Neural progenitor cell (in vitro differentiated cells): ENCODE data around the gene BOD1L2. TPM values are rescaled to one million over a fixed set of nuclear protein-coding genes. Genes with fewer than 3 reads are reported as not detected.

ENCODE experiments used
- DNase-seq: peaks from one replicate; pipeline ENCODE4 v3.0.0-alpha.2; 2016; ENCODE audit warnings: low spot score
- H2AFZ ChIP-seq: fragments of 200-600 bp; sonication (generic); replicated peaks from 2 replicates; pipeline ENCODE4 v1.6.1; 2016; ENCODE audit warnings: antibody characterized with exemption
- H3F3A ChIP-seq: fragments of 200-600 bp; sonication (generic); 2 replicates; pipeline ENCODE4 v1.6.1; 2016; ENCODE audit warnings: antibody characterized with exemption, low read depth
- H3K27ac ChIP-seq: fragments of 200-600 bp; sonication (generic); 2 replicates; pipeline ENCODE4 v1.5.1; 2016; ENCODE audit warnings: mild to moderate bottlenecking
- H3K27me3 ChIP-seq: fragments of 200-600 bp; sonication (generic); 2 replicates; pipeline ENCODE4 v1.6.1; 2016; ENCODE audit warnings: mild to moderate bottlenecking, moderate library complexity
- H3K36me3 ChIP-seq: fragments of 200-600 bp; sonication (generic); 2 replicates; pipeline ENCODE4 v1.5.1; 2016
- H3K4me1 ChIP-seq: fragments of 200-600 bp; sonication (generic); 2 replicates; pipeline ENCODE4 v1.6.1; 2016; ENCODE audit warnings: mixed run types
- H3K4me2 ChIP-seq: fragments of 200-600 bp; sonication (generic); 2 replicates; pipeline ENCODE4 v1.6.1; 2016
- H3K4me3 ChIP-seq: fragments of 200-600 bp; sonication (generic); 2 replicates; pipeline ENCODE4 v1.5.1; 2016
- H3K79me2 ChIP-seq: fragments of 200-600 bp; sonication (generic); 2 replicates; pipeline ENCODE4 v1.6.1; 2016; ENCODE audit warnings: low read depth
- H3K9ac ChIP-seq: fragments of 200-600 bp; sonication (generic); 2 replicates; pipeline ENCODE4 v1.6.1; 2016
- H3K9me3 ChIP-seq: fragments of 200-600 bp; sonication (generic); 2 replicates; pipeline ENCODE4 v1.5.1; 2016; ENCODE audit warnings: low read depth
- H4K20me1 ChIP-seq: fragments of 200-600 bp; sonication (generic); 2 replicates; pipeline ENCODE4 v1.6.1; 2016; ENCODE audit warnings: low read depth
- H3K27ac Mint-ChIP-seq: 3 replicates; pipeline ENCODE4 v1.8.0; 2021; ENCODE audit warnings: mixed read lengths
- H3K27me3 Mint-ChIP-seq: 2 replicates; pipeline ENCODE4 v1.8.0; 2022; ENCODE audit warnings: low read depth, mild to moderate bottlenecking, inconsistent platforms, moderate library complexity, mixed read lengths; ENCODE audit not compliant: insufficient read depth
- H3K36me3 Mint-ChIP-seq: 3 replicates; pipeline ENCODE4 v1.8.0; 2021; ENCODE audit warnings: mixed read lengths
- H3K4me1 Mint-ChIP-seq: 3 replicates; pipeline ENCODE4 v1.8.0; 2021; ENCODE audit warnings: mixed read lengths
- H3K4me3 Mint-ChIP-seq: 3 replicates; pipeline ENCODE4 v1.8.0; 2021; ENCODE audit warnings: mild to moderate bottlenecking, moderate library complexity, mixed read lengths
- H3K9me3 Mint-ChIP-seq: 3 replicates; pipeline ENCODE4 v1.8.0; 2020; ENCODE audit warnings: mixed read lengths
- CTCF ChIP-seq: fragments of 200-600 bp; sonication (generic); IDR thresholded peaks from 2 replicates; pipeline ENCODE4 v1.5.1; 2017; ENCODE audit warnings: antibody characterized with exemption, mild to moderate bottlenecking
- EZH2 ChIP-seq: fragments of 200-600 bp; sonication (generic); IDR thresholded peaks from 2 replicates; pipeline ENCODE4 v1.6.1; 2017; ENCODE audit warnings: antibody characterized with exemption, mild to moderate bottlenecking, moderate library complexity
- EZH2phosphoT487 ChIP-seq: fragments of 200-600 bp; sonication (generic); IDR thresholded peaks from 2 replicates; pipeline ENCODE4 v1.6.1; 2017; ENCODE audit warnings: antibody characterized with exemption
- total RNA-seq: library from RNA; depleted of rRNA; stranded (reverse); fragments of >200 nt; gene quantifications from 2 replicates; pipeline ENCODE4 v1.2.3, GENCODE V29; 2015; ENCODE audit warnings: low replicate concordance

Gene BOD1L2
- total RNA-seq, 1 donor from 2014 or later, result not detected

- H3K9ac ChIP-seq, result no peak overlapping the region
- H2AFZ ChIP-seq, result no peak overlapping the region
- TF ChIP-seq EZH2 (no peak), EZH2phosphoT487 (no peak), CTCF (no peak)
- peaks cover 16% of the 10 kb centered on the region for H3K27me3 Mint-ChIP-seq
- DNase-seq, result peak; percentile 51
- no peak overlapping the region for H3K4me3 Mint-ChIP-seq
- peaks cover 5% of the 10 kb centered on the region for H3K9me3 Mint-ChIP-seq
- H3K9me3 ChIP-seq, result no peaks in the 10 kb centered on the region
- peaks cover 47% of the 10 kb centered on the region for H3K4me1 Mint-ChIP-seq
- H3K27ac Mint-ChIP-seq, result no peak overlapping the region
- H3K79me2 ChIP-seq, result no peaks in the 10 kb centered on the region
- H3K36me3 Mint-ChIP-seq, result no peaks in the 10 kb centered on the region
- H3F3A ChIP-seq, result peaks cover 25% of the 10 kb centered on the region
- peaks cover 35% of the 10 kb centered on the region for H3K4me1 ChIP-seq
- no peaks in the 10 kb centered on the region for H3K27me3 ChIP-seq
- no peaks in the 10 kb centered on the region for H4K20me1 ChIP-seq
- no peaks in the 10 kb centered on the region for H3K36me3 ChIP-seq
- H3K4me3 ChIP-seq, result peak overlapping the region; percentile 22
- H3K27ac ChIP-seq, result peak overlapping the region; percentile 23
- peak overlapping the region; percentile 76 for H3K4me2 ChIP-seq
Observed at GRCh38 chr18:57149051-57149450, 2.2 kb downstream of the BOD1L2 start.

GRCh38 chr18:57149531-57149930 is 2.6 kb downstream of the BOD1L2 start:
- H3K4me1 ChIP-seq, result peaks cover 35% of the 10 kb centered on the region
- no peak overlapping the region for H3K9ac ChIP-seq
- Mint-ChIP-seq H3K9me3 (peaks cover 5% of the 10 kb centered on the region), H3K27me3 (peaks cover 16% of the 10 kb centered on the region), H3K4me3 (no peak overlapping the region), H3K36me3 (no peaks in the 10 kb centered on the region), H3K27ac (no peak overlapping the region), H3K4me1 (peaks cover 51% of the 10 kb centered on the region)
- H3K4me2 ChIP-seq, result peak overlapping the region; percentile 76
- no peaks in the 10 kb centered on the region for H3K36me3 ChIP-seq
- H3K27ac ChIP-seq, result peak overlapping the region; percentile 23
- peak; percentile 47 for DNase-seq
- no peaks in the 10 kb centered on the region for H3K79me2 ChIP-seq
- no peaks in the 10 kb centered on the region for H3K9me3 ChIP-seq
- H3K4me3 ChIP-seq, result peak overlapping the region; percentile 22
- no peak for TF ChIP-seq CTCF
- no peak for TF ChIP-seq EZH2
- TF ChIP-seq EZH2phosphoT487, result no peak
- no peak overlapping the region for H2AFZ ChIP-seq
- no peaks in the 10 kb centered on the region for H3K27me3 ChIP-seq
- H3F3A ChIP-seq, result peaks cover 25% of the 10 kb centered on the region
- no peaks in the 10 kb centered on the region for H4K20me1 ChIP-seq

- no peaks in the 10 kb centered on the region for H3K79me2 ChIP-seq
- H3K4me2 ChIP-seq, result peak overlapping the region; percentile 76
- Mint-ChIP-seq H3K27me3 (peaks cover 16% of the 10 kb centered on the region), H3K9me3 (peaks cover 5% of the 10 kb centered on the region), H3K27ac (no peak overlapping the region), H3K36me3 (no peaks in the 10 kb centered on the region), H3K4me3 (no peak overlapping the region), H3K4me1 (peaks cover 57% of the 10 kb centered on the region)
- no peaks in the 10 kb centered on the region for H4K20me1 ChIP-seq
- peaks cover 25% of the 10 kb centered on the region for H3F3A ChIP-seq
- peaks cover 35% of the 10 kb centered on the region for H3K4me1 ChIP-seq
- H3K9me3 ChIP-seq, result no peaks in the 10 kb centered on the region
- no peaks in the 10 kb centered on the region for H3K36me3 ChIP-seq
- no peak overlapping the region for H3K9ac ChIP-seq
- no peak overlapping the region for H2AFZ ChIP-seq
- DNase-seq, result no peak
- H3K27ac ChIP-seq, result no peak overlapping the region
- TF ChIP-seq CTCF (no peak), EZH2phosphoT487 (no peak), EZH2 (no peak)
- H3K4me3 ChIP-seq, result peak overlapping the region; percentile 26
- no peaks in the 10 kb centered on the region for H3K27me3 ChIP-seq
Observed at GRCh38 chr18:57150081-57150480, 3.2 kb downstream of the BOD1L2 start.
